Inflammatory macrophage treated with lipopolysaccharide for 4 hours (primary cell): ENCODE results near the gene ODF2L.

Experiments
- DNase-seq: peaks from one replicate; pipeline ENCODE4 v3.0.0-alpha.2; 2020

The ODF2L gene

GRCh38 chr1:86317926-86318325 lies 78.2 kb downstream of the ODF2L start:
- no peak for DNase-seq

DNA sequence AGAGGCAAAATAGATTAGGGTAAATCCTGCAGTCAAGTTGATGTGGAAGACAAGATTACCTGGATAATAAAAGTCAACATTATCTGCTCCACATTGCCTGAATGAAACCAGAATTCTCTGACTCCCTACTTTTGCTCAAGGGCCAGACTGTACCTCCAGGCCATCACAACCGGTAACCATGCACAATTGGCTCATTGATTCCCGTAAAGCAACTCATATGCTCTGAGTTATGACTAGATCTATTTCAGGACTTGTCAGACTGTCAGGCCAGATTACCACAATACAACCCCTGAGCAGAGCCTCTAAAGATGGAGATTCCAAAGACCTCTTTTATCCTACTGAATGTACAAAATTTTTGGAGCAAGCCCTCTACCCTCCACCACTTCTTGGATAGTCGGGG lies 90.4 kb downstream of the ODF2L start:
- DNase-seq = no peak

DNA sequence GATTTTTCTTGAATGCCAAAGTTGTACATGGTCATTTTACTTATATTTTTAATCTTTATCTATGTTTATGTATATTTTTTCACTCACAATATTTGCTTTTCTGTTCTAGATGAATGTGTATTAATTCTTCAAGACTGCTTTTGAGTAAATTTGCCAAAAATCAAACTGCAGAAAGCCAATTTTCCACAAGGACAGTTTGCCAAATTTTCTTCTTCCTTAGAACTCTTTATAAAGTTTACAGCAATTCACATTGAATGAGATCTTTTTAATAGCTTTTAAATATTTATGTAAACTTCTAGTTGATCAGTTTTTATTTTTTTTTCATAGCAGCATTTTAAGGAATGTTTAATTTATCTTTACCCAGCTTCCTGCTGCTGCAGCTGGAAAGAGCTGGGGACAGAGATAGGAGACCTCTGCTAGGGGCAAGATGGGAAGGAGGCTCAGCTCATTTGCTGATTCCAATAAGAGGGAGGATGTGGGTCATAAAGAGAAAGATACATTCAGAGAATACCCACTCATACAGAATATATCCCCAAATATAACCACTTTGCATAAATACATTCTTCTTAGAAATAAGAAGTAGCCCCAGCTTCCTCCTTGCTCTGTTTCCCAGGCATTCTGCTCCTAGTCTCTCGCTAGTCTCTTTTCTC lies 93.0 kb downstream of the ODF2L start:
- DNase-seq = no peak
